Fibroblast of lung (primary cell): ENCODE measurements around the gene STMN3. TPM values are rescaled to one million over a fixed set of nuclear protein-coding genes. Genes with fewer than 3 reads are reported as not detected.

ENCODE experiments used
- DNase-seq, 2 donors: peaks; one replicate each; pipeline versions ENCODE4 v3.0.0 to v3.0.0-alpha.2; 2010; ENCODE audit warnings: low read depth in 2 of 2
- H2AFZ ChIP-seq: 2 replicates; pipeline ENCODE4 v1.5.1; 2012; ENCODE audit warnings: low read length, control low read depth, inconsistent platforms
- H3K27ac ChIP-seq: 2 replicates; pipeline ENCODE4 v1.5.1; 2011; ENCODE audit warnings: low read length, control low read depth; ENCODE audit not compliant: insufficient read depth
- H3K27me3 ChIP-seq: 2 replicates; pipeline ENCODE4 v1.5.1; 2011; ENCODE audit warnings: mild to moderate bottlenecking, low read length; ENCODE audit not compliant: control insufficient read depth, insufficient read depth
- H3K36me3 ChIP-seq: 2 replicates; pipeline ENCODE4 v1.5.1; 2011; ENCODE audit warnings: low read length; ENCODE audit not compliant: control insufficient read depth, insufficient read depth
- H3K4me1 ChIP-seq: 2 replicates; pipeline ENCODE4 v1.5.1; 2011; ENCODE audit warnings: low read length; ENCODE audit not compliant: control insufficient read depth, insufficient read depth; ENCODE audit errors: extremely low read depth
- H3K4me2 ChIP-seq: 2 replicates; pipeline ENCODE4 v1.5.1; 2011; ENCODE audit warnings: low read length, control low read depth; ENCODE audit not compliant: insufficient read depth; ENCODE audit errors: extremely low read depth
- H3K4me3 ChIP-seq, 4 experiments: fragments of 200-600 bp in 1 of 4; sonication (generic) in 1 of 4; replicated peaks in 1 of 4; 2 replicates each; pipeline ENCODE4 v1.5.1; 2011 to 2016; ENCODE audit warnings: low read length in 4 of 4, low read depth in 3 of 4, mild to moderate bottlenecking in 3 of 4, control low read depth in 2 of 4, inconsistent platforms in 1 of 4, mixed read lengths in 1 of 4; ENCODE audit not compliant: insufficient read depth in 1 of 4; ENCODE audit errors: control extremely low read depth in 1 of 4
- H3K79me2 ChIP-seq: 2 replicates; pipeline ENCODE4 v1.5.1; 2012; ENCODE audit warnings: mild to moderate bottlenecking, low read length, inconsistent platforms; ENCODE audit not compliant: control insufficient read depth, insufficient read depth
- H3K9ac ChIP-seq: 2 replicates; pipeline ENCODE4 v1.5.1; 2011; ENCODE audit warnings: mild to moderate bottlenecking, low read length, control low read depth; ENCODE audit not compliant: insufficient read depth
- H3K9me3 ChIP-seq: 2 replicates; pipeline ENCODE4 v1.5.1; 2012; ENCODE audit warnings: low read depth, low read length; ENCODE audit not compliant: control insufficient read depth, insufficient read depth
- H4K20me1 ChIP-seq: 2 replicates; pipeline ENCODE4 v1.5.1; 2011; ENCODE audit warnings: low read length; ENCODE audit not compliant: control insufficient read depth, insufficient read depth; ENCODE audit errors: extremely low read depth
- CTCF ChIP-seq, 2 donors: IDR thresholded peaks in 1 of 2; conservative IDR thresholded peaks in 1 of 2; 1 replicate in 1 of 2; 2 replicates in 1 of 2; pipeline ENCODE4 v1.5.1; 2011 to 2012; ENCODE audit warnings: low read length in 2 of 2, control low read depth in 1 of 2, inconsistent platforms in 1 of 2, low read depth in 1 of 2, mild to moderate bottlenecking in 1 of 2
- EZH2 ChIP-seq: IDR thresholded peaks from 2 replicates; pipeline ENCODE4 v1.5.1; 2012; ENCODE audit warnings: low read length, control low read depth, mild to moderate bottlenecking; ENCODE audit errors: missing control alignments
- polyA plus RNA-seq, 2 donors: library from polyadenylated mRNA; depleted of rRNA in 1 of 2; stranded (reverse) in 1 of 2; unstranded in 1 of 2; fragments of >200 nt; gene quantifications; 2 replicates each; pipeline ENCODE4 v1.2.1, GENCODE V29; 2011 to 2012; ENCODE audit warnings: missing spikeins in 1 of 2
- total RNA-seq: library from RNA; depleted of rRNA; stranded (reverse); fragments of >200 nt; gene quantifications from 2 replicates; pipeline ENCODE4 v1.2.1, GENCODE V29; 2014

The STMN3 gene
- total and polyA plus RNA-seq, 2 donors (not counting 1 experiment from before 2014, with no cell fraction given) = 3.7 to 34.3 TPM

DNA sequence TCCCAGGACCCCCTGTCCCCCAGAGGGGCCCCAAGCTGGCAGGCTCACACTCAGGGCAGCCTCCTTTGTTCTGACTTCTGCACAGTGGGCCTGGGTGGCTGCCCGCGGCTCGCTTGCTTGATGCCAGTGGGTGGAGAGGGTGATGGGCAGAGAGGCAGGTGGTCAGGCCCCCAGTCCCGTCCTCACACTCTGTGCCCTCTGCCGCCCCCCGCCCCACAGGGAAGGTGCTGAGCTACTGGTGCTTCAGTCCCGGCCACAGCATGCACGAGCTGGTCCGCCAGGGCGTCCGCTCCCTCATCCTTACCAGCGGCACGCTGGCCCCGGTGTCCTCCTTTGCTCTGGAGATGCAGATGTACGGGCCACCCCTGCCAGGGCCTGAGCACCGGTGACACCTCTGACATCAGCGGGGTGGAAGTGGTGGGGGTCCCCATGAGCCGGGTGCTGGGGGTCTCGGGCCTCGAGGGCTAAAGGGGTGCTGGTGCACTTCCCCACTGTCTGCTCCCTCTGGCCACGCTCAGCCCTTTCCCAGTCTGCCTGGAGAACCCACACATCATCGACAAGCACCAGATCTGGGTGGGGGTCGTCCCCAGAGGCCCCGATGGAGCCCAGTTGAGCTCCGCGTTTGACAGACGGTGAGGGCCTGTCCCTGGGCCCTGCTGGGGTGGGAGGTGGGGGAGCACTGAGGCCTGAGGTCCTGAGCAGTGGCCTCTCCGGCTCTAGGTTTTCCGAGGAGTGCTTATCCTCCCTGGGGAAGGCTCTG, 34.4 kb upstream of the STMN3 start:
- Histone ChIP-seq H3K27me3 (no peaks in the 10 kb centered on the region), H3K9ac (peak overlapping the region; percentile 69), H3K79me2 (peaks cover 2% of the 10 kb centered on the region), H2AFZ (no peak overlapping the region), H3K4me2 (no peak overlapping the region), H3K36me3 (peaks cover 26% of the 10 kb centered on the region), H4K20me1 (no peaks in the 10 kb centered on the region), H3K9me3 (no peaks in the 10 kb centered on the region), H3K4me1 (peaks cover 33% of the 10 kb centered on the region), H3K27ac (peak overlapping the region; percentile 98), H3K4me3 (no peak overlapping the region)
- TF ChIP-seq EZH2 (no peak), CTCF (conservative IDR thresholded peaks at IDR 0.05 in 1 of 2, IDR thresholded peaks at IDR 0.05 in 1 of 2; ENCODE audit: low read depth in 1 of 2, low read length in 2 of 2) (no peak)
- no peak for DNase-seq

DNA sequence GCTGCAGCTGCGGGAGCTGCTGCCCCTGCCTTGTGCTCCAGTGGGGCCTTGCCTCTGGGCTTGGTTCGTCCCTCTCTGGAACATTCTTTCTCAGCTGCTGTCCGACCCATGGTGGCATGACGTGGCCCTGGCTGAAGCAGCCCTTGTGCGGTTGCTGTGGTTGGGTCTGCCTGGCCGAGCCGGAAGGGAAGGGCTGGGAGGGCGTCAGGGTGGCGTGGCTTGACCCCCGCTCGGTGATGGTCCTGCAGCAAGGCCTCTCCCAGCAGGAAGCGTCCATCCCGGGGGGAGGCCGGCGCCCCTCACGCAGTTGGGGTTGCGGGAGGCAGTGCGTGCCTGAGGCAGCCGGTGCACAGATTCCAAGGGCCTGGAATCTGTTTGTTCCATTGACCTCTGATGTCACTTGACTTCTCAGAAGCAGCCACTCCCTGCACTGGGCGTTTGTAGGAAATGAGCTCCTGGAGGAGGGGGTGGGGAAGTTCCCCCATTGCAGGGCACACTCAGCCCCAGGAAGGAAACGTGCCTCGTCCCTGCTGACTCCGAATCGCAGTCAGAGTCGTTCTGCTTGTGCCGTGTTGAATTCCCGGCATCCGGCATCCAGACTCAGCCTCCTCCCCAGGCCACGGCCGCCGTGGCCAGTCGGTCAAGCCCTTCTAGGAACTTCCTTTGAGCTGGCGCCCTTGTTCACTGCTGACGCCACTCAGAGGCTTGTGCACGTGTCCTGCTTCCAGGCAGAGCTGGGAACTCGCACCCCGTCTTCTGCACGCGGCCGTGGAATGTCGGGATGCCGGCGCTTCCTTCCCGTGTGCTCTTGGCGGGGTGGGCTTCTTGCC, 33.5 kb upstream of the STMN3 start:
- H3K27me3 ChIP-seq = no peaks in the 10 kb centered on the region
- H3K36me3 ChIP-seq = peaks cover 25% of the 10 kb centered on the region

More for the DNA sequence above, 33.5 kb upstream of the STMN3 start:
- peaks cover 2% of the 10 kb centered on the region for H3K79me2 ChIP-seq
- peak overlapping the region; percentile 69 for H3K9ac ChIP-seq
- no peak overlapping the region for H3K4me3 ChIP-seq
- no peak overlapping the region for H3K4me2 ChIP-seq
- H3K4me1 ChIP-seq = peaks cover 35% of the 10 kb centered on the region
- TF ChIP-seq CTCF (conservative IDR thresholded peaks at IDR 0.05 in 1 of 2, IDR thresholded peaks at IDR 0.05 in 1 of 2; ENCODE audit: low read depth in 1 of 2, low read length in 2 of 2) (no peak), EZH2 (no peak)
- no peaks in the 10 kb centered on the region for H3K9me3 ChIP-seq
- H3K27ac ChIP-seq = peak overlapping the region; percentile 98
- peak; percentile 83 to 84 for DNase-seq
- H4K20me1 ChIP-seq = no peaks in the 10 kb centered on the region
- no peak overlapping the region for H2AFZ ChIP-seq
